GM18867 (cell line): Measurements from ENCODE around the gene IRF9.

Source experiments
- ATAC-seq: cut with Tn5 transposase; IDR thresholded peaks from one replicate; pipeline ENCODE4 v1.9.1; 2021; ENCODE audit warnings: mild to moderate bottlenecking, moderate library complexity; ENCODE audit not compliant: unreplicated experiment

Gene IRF9

DNA sequence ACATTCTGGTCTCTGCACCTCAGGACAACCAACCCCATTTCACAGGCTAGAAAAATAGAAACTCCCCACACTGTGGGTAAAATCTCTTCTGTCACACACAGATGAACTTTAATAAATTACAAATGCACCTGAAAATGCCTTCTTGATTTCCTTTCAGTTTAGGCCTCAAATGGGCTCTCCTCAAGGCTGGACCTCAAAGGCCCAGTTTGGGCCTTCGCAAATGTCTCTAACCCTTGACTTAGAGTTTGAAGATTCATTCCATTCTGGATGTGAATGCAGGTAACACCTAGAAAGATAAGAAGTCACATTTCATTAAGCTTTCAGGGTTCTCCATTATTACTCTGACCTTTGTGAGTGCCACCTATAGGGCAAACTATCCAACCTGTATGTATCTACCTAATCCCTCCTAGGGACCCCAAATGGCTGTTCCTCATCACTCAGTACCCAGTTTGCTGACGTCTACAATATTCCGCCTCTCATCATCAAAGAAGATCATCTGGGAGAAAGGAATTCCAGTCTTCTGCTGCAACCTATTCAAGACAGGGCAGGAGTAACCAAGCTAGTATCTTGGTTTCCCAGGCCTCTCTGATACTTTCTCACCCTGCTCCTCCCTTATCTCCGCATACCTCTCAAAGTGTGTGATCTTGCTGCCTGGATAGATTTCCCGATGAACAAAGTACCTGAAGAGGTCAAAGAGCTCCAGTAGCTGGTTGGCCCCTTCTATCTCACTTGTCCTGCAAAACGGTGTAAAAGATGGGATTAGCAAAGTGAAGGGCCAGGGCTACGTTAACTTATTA is 53.0 kb downstream of the IRF9 start:
- no peak for ATAC-seq

DNA sequence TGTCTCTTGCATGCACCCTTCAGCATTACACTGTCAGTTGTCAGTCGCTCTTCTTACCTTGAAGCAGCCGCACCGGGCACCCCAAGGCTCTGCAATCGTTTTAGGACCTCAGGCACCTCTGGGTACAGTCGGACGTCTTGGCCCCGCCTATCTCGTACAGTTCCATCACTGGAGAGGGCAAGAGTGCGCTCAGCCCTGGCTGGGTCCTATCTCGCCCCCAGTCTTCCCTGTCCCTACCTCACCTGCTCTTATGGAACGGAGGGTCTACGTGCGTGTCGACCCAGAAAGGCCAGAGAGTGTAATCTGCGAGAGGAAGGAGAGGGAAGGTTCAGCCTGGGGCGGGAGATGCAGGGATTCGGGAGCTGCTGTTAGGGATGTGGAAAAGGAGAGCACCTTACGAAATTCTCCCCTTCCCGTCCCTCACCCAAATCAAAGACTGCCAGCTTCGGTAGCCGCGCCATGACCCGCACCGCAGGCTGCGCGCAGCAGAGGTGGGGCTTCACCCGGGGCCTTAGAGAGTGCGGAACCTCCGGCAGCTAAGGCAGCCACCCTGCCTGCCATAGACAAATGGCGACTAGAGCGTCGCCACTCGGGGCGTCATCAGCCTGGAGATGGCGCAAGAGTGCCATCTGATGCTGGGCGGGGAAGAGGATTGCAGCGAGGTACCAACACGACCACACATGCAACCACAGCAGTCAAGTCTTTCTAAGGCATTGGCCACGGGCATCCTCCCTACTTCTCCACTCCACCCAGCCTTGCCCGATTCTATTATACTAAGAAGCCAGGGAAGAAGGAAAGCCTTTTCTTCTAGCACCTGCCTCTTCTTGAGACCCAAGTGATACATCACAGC is 54.7 kb downstream of the IRF9 start, which contains the start of gene MDP1:
Gene MDP1, minus strand, starts transcription at position 572 of the 850 bp plus-strand sequence. Its CDS starts 111 bp downstream, at position 461.
- ATAC-seq = peak; percentile 63
